Measurements from ENCODE around the gene RBM28. TPM values are rescaled to one million over a fixed set of nuclear protein-coding genes. Genes with fewer than 3 reads are reported as not detected.

Gene RBM28
- polyA plus RNA-seq, 1 experiment = 14.8 TPM

- Histone ChIP-seq H3K36me3 (ENCODE audit: control insufficient read depth, insufficient read depth, low read length) (no peaks in the 10 kb centered on the region), H3K27me3 (ENCODE audit: control insufficient read depth, insufficient read depth, low read length) (peaks cover 37% of the 10 kb centered on the region), H3K4me3 (ENCODE audit: low read depth, low read length) (no peak overlapping the region)
- POLR2A ChIA-PET = no interaction called here
- TF ChIP-seq CTCF (IDR thresholded peaks at IDR 0.05; ENCODE audit: insufficient read depth, low read depth, low read length) = no peak
- CTCF ChIA-PET = interaction anchor here (5.0 kb wide), 1 partner anchor 15 kb away, joined by 29 read pairs; no protein-coding TSS in a partner anchor
- no peak for DNase-seq (ENCODE audit: low read depth)
These were observed 20.6 kb upstream of the RBM28 start for GRCh38 chr7:128364166-128364870.

GRCh38 chr7:128363261-128363721 lies 19.6 kb upstream of the RBM28 start:
- H3K27me3 ChIP-seq (ENCODE audit: control insufficient read depth, insufficient read depth, low read length) = peaks cover 40% of the 10 kb centered on the region
- ChIA-PET POLR2A (no interaction called here), CTCF (interaction anchor here (3.1 to 5.0 kb wide), 2 partner anchors 14 to 24 kb away, joined by 17 to 29 read pairs; no protein-coding TSS in a partner anchor)
- no peak overlapping the region for H3K4me3 ChIP-seq (ENCODE audit: low read depth, low read length)
- H3K36me3 ChIP-seq (ENCODE audit: control insufficient read depth, insufficient read depth, low read length) = no peaks in the 10 kb centered on the region
- no peak for DNase-seq (ENCODE audit: low read depth)
- no peak for TF ChIP-seq CTCF (IDR thresholded peaks at IDR 0.05; ENCODE audit: insufficient read depth, low read depth, low read length)

GRCh38 chr7:128362670-128363069 lies 19.0 kb upstream of the RBM28 start:
- Histone ChIP-seq H3K4me3 (ENCODE audit: low read depth, low read length) (no peak overlapping the region), H3K36me3 (ENCODE audit: control insufficient read depth, insufficient read depth, low read length) (no peaks in the 10 kb centered on the region), H3K27me3 (ENCODE audit: control insufficient read depth, insufficient read depth, low read length) (peaks cover 44% of the 10 kb centered on the region)
- ChIA-PET CTCF (interaction anchor here (3.1 to 5.0 kb wide), 2 partner anchors 14 to 24 kb away, joined by 17 to 29 read pairs; no protein-coding TSS in a partner anchor), POLR2A (no interaction called here)
- TF ChIP-seq CTCF (IDR thresholded peaks at IDR 0.05; ENCODE audit: insufficient read depth, low read depth, low read length) = no peak
- no peak for DNase-seq (ENCODE audit: low read depth)

GRCh38 chr7:128361411-128362379 lies 18.0 kb upstream of the RBM28 start, which contains the start of gene PRRT4:
PRRT4 (minus strand) TSS chr7:128361690.
- no peak for DNase-seq (ENCODE audit: low read depth)
- H3K27me3 ChIP-seq (ENCODE audit: control insufficient read depth, insufficient read depth, low read length) = peaks cover 51% of the 10 kb centered on the region

More at GRCh38 chr7:128361411-128362379, 18.0 kb upstream of the RBM28 start, which contains the start of gene PRRT4:
- no peak for TF ChIP-seq CTCF (IDR thresholded peaks at IDR 0.05; ENCODE audit: insufficient read depth, low read depth, low read length)
- no peaks in the 10 kb centered on the region for H3K36me3 ChIP-seq (ENCODE audit: control insufficient read depth, insufficient read depth, low read length)
- CTCF ChIA-PET = interaction anchor here (3.1 to 5.0 kb wide), 2 partner anchors 13 to 25 kb away, joined by 17 to 29 read pairs; no protein-coding TSS in a partner anchor
- POLR2A ChIA-PET = no interaction called here
- peak within 1 kb of the TSS; percentile 32 for H3K4me3 ChIP-seq (ENCODE audit: low read depth, low read length)
